SK-N-SH (cell line): ENCODE results near the gene ASB11.

Experiments used
- MXI1 ChIP-seq: IDR thresholded peaks from 2 replicates; pipeline ENCODE4 v1.6.1; 2012; ENCODE audit warnings: mild to moderate bottlenecking, low read depth, low read length, improper control_type of control experiment
- POLR2AphosphoS5 ChIP-seq: IDR thresholded peaks from 2 replicates; pipeline ENCODE4 v1.6.1; 2012; ENCODE audit warnings: low read depth, low read length

DNA sequence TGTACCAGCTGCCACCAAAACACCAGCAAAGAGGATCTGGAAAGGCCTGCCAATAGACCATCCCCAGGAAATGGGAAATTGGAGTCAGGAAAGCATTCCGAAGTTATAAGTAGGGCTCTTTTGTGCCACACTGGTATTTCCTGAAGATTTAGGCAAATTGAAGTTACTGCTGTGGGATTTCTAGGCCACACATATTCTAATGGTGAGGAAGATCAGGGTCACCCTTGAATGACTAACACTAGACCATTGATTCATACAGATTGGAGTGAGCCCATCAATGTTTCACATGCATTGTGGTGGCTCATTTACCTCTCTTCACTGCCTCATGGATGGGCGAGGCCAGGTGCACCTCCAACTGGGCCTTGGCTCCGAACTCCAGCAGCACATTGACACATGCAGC is 22.6 kb downstream of the ASB11 start:
- TF ChIP-seq MXI1, result no peak
- TF ChIP-seq POLR2AphosphoS5, result no peak
